SK-N-MC (cell line): Measurements from ENCODE around the gene FOXA1.

Experiments
- EZH2 ChIP-seq: fragments of 200-600 bp; sonication (generic); IDR thresholded peaks from one replicate; pipeline ENCODE4 v1.6.1; 2017; ENCODE audit warnings: antibody characterized with exemption
- FOXP2 ChIP-seq: optimal IDR thresholded peaks from 2 replicates; pipeline ENCODE3; 2011; ENCODE audit warnings: mild to moderate bottlenecking, moderate library complexity; ENCODE audit not compliant: insufficient read depth; ENCODE audit errors: extremely low read length, control extremely low read depth
- POLR2AphosphoS5 ChIP-seq: IDR thresholded peaks from 2 replicates; pipeline ENCODE4 v1.6.1; 2012; ENCODE audit warnings: mild to moderate bottlenecking, low read depth, low read length, borderline replicate concordance

GRCh38 chr14:37592482-37593408 is 2.3 kb downstream of the FOXA1 start:
- no peak for TF ChIP-seq EZH2
- no peak for TF ChIP-seq POLR2AphosphoS5
- TF ChIP-seq FOXP2, result no peak
